K562 (cell line): Measurements from ENCODE around the gene SELENOW. TPM values are rescaled to one million over a fixed set of nuclear protein-coding genes. Genes with fewer than 3 reads are reported as not detected.

Source experiments
- ATAC-seq: fragments of 200-7000 bp; cut with Tn5 transposase; 3 replicates; pipeline ENCODE4 v1.9.1; 2020; ENCODE audit warnings: moderate library complexity
- BruUV-seq: library from RNA; stranded (reverse); fragments of 400-500 nt; replicated peaks from 2 replicates; lab custom pipeline; 2021; lab: Mats Ljungman, UMichigan
- CTCF ChIA-PET: fragments of 300-600 bp; formaldehyde crosslinking; extraction: SDS; loops from one replicate; lab custom pipeline; 2021; ENCODE audit warnings: low intra/inter-chr PET ratio; lab: Yijun Ruan, JAX
- POLR2A ChIA-PET: fragments of 300-600, 350-650 bp; sonication (Branson Sonifier 250); formaldehyde crosslinking; extraction: SDS; loops from one replicate; lab custom pipeline; 2021; ENCODE audit warnings: antibody characterized with exemption, inconsistent platforms; lab: Yijun Ruan, JAX
- DNase-seq, 4 experiments: peaks; one replicate each; pipeline versions ENCODE4 v3.0.0 to v3.0.0-alpha.2; 2011 to 2018; ENCODE audit warnings: low spot score in 3 of 4, mixed read lengths in 3 of 4; ENCODE audit errors: extremely low read depth in 1 of 4
- FAIRE-seq: peaks from 2 replicates; lab custom pipeline; 2011; peaks lifted over from hg19 to GRCh38; lab: Jason Lieb, UNC
- H2AFZ ChIP-seq: 2 replicates; pipeline ENCODE4 v1.6.0; 2011; ENCODE audit warnings: low read depth, low read length, control low read depth, inconsistent platforms
- H3K27ac ChIP-seq: fragments of 200-600 bp; 3 replicates; pipeline ENCODE4 v1.8.0; 2011; ENCODE audit warnings: low read depth, mild to moderate bottlenecking, control low read depth, inconsistent platforms, low read length, moderate library complexity, mixed read lengths; ENCODE audit errors: extremely low read depth
- H3K27me3 ChIP-seq, 2 experiments: fragments of 300-600 bp in 1 of 2; 2 replicates in 1 of 2; 3 replicates in 1 of 2; pipeline versions ENCODE4 v1.6.0 to v1.8.0; 2011; ENCODE audit warnings: inconsistent platforms in 2 of 2, low read length in 2 of 2, mild to moderate bottlenecking in 1 of 2, mixed read lengths in 1 of 2, moderate library complexity in 1 of 2; ENCODE audit not compliant: control insufficient read depth in 2 of 2, insufficient read depth in 2 of 2
- H3K36me3 ChIP-seq: fragments of 300-600 bp; 3 replicates; pipeline ENCODE4 v1.8.0; 2011; ENCODE audit warnings: mild to moderate bottlenecking, low read length, inconsistent platforms; ENCODE audit not compliant: control insufficient read depth, insufficient read depth
- H3K4me1 ChIP-seq, 2 experiments: fragments of 200-600 bp in 1 of 2; replicated peaks in 1 of 2; 2 replicates in 1 of 2; 3 replicates in 1 of 2; pipeline versions ENCODE4 v1.5.1 to v1.8.0; 2011; ENCODE audit warnings: inconsistent platforms in 2 of 2, low read length in 2 of 2, mild to moderate bottlenecking in 1 of 2, mixed read lengths in 1 of 2, moderate library complexity in 1 of 2; ENCODE audit not compliant: control insufficient read depth in 2 of 2, insufficient read depth in 2 of 2
- H3K4me2 ChIP-seq: 2 replicates; pipeline ENCODE4 v1.6.1; 2011; ENCODE audit warnings: low read length, control low read depth, inconsistent platforms, mixed read lengths; ENCODE audit not compliant: insufficient read depth
- H3K4me3 ChIP-seq: fragments of 200-600 bp; sonication (generic), shearing (Covaris generic); 2 replicates; pipeline ENCODE4 v1.5.1; 2016; ENCODE audit warnings: control low read depth, inconsistent platforms
- H3K79me2 ChIP-seq: fragments of 200-600 bp; 3 replicates; pipeline ENCODE4 v1.8.0; 2011; ENCODE audit warnings: low read length, inconsistent platforms; ENCODE audit not compliant: control insufficient read depth, insufficient read depth
- H3K9ac ChIP-seq, 2 experiments: 2 replicates each; pipeline versions ENCODE4 v1.6.0 to v1.6.1; 2011; ENCODE audit warnings: low read depth in 2 of 2, low read length in 2 of 2, control low read depth in 1 of 2, inconsistent platforms in 1 of 2, mild to moderate bottlenecking in 1 of 2, mixed read lengths in 1 of 2; ENCODE audit not compliant: insufficient read depth in 1 of 2
- H3K9me1 ChIP-seq: one replicate; pipeline ENCODE4 v1.6.0; 2011; ENCODE audit warnings: inconsistent platforms, mild to moderate bottlenecking, low read length, moderate library complexity; ENCODE audit not compliant: control insufficient read depth, insufficient read depth
- H3K9me3 ChIP-seq: replicated peaks from 2 replicates; pipeline ENCODE4 v1.5.1; 2011; ENCODE audit warnings: low read depth, low read length, inconsistent platforms; ENCODE audit not compliant: control insufficient read depth, insufficient read depth
- H4K20me1 ChIP-seq: replicated peaks from 2 replicates; pipeline ENCODE4 v1.6.1; 2011; ENCODE audit warnings: low read length, inconsistent platforms, mixed read lengths; ENCODE audit not compliant: control insufficient read depth, insufficient read depth
- ADNP ChIP-seq: fragments of 200-800 bp; sonication (Bioruptor generic); IDR thresholded peaks from 2 replicates; pipeline ENCODE4 v1.6.1; 2016; ENCODE audit warnings: missing genetic modification characterization, missing compliant biosample characterization
- BCOR ChIP-seq: fragments of 450-650 bp; IDR thresholded peaks from 2 replicates; pipeline ENCODE4 v1.6.1; 2016
- E2F5 ChIP-seq: sonication (generic); formaldehyde crosslinking; IDR thresholded peaks from 2 replicates; pipeline ENCODE4 v1.8.0; 2022; ENCODE audit warnings: mild to moderate bottlenecking, missing genetic modification reagents
- HDAC2 ChIP-seq: fragments of 450-650 bp; IDR thresholded peaks from 2 replicates; pipeline ENCODE4 v1.6.1; 2016; ENCODE audit warnings: mild to moderate bottlenecking
- KDM1A ChIP-seq, 2 experiments: fragments of 450-650 bp; IDR thresholded peaks; 2 replicates each; pipeline ENCODE4 v1.6.1; 2016; ENCODE audit warnings: mild to moderate bottlenecking in 2 of 2
- MTA1 ChIP-seq: fragments of 450-650 bp; IDR thresholded peaks from 2 replicates; pipeline ENCODE4 v1.6.1; 2017; ENCODE audit warnings: borderline replicate concordance
- MYC ChIP-seq, 2 experiments: fragments of 250-450 bp in 1 of 2; sonication (Bioruptor Pico) in 1 of 2; IDR thresholded peaks; 2 replicates each; pipeline versions ENCODE4 v1.5.1 to v1.6.1; 2012 to 2021; ENCODE audit warnings: low read depth in 2 of 2, borderline replicate concordance in 1 of 2, improper control_type of control experiment in 1 of 2, low read length in 1 of 2, mild to moderate bottlenecking in 1 of 2, moderate library complexity in 1 of 2
- RBM25 ChIP-seq: fragments of 200-400 bp; formaldehyde crosslinking; IDR thresholded peaks from 2 replicates; pipeline ENCODE4 v1.6.1; 2018; ENCODE audit warnings: low read length, low read depth, moderate library complexity; ENCODE audit not compliant: severe bottlenecking
- RCOR1 ChIP-seq, 2 experiments: IDR thresholded peaks; 2 replicates each; pipeline ENCODE4 v1.6.1; 2012; ENCODE audit warnings: low read depth in 2 of 2, low read length in 2 of 2, borderline replicate concordance in 1 of 2, improper control_type of control experiment in 1 of 2
- SMARCA5 ChIP-seq: fragments of 450-650 bp; IDR thresholded peaks from 2 replicates; pipeline ENCODE4 v1.6.1; 2016
- ZFP36 ChIP-seq: fragments of 150-350 bp; IDR thresholded peaks from 2 replicates; pipeline ENCODE4 v1.6.1; 2018; ENCODE audit warnings: low read length, low read depth; ENCODE audit not compliant: partially characterized antibody
- ZKSCAN1 ChIP-seq: fragments of 150-350 bp; IDR thresholded peaks from 2 replicates; pipeline ENCODE4 v1.6.1; 2016; ENCODE audit warnings: low read depth, low read length
- ZNF3 ChIP-seq: fragments of 250-450 bp; sonication (Bioruptor Pico); IDR thresholded peaks from 2 replicates; pipeline ENCODE4 v1.5.0; 2021; ENCODE audit warnings: mild to moderate bottlenecking, moderate library complexity
- WGBS: fragments of 100-300 bp; shearing (Covaris generic); methylation state at CpG from one replicate; pipeline ENCODE4 v1.1.6; 2016; ENCODE audit warnings: low coverage, mixed read lengths; ENCODE audit not compliant: insufficient coverage; ENCODE audit errors: missing lambda C conversion rate; 5-methylcytosine and 5-hydroxymethylcytosine counted together
- in situ Hi-C: fragments of 300-500 bp; cut with MboI; formaldehyde crosslinking; loops from 4 replicates; pipeline ENCODE4 v1.15.0; 2018; ENCODE audit warnings: inconsistent platforms, mixed read lengths
- intact Hi-C: fragments of 100-400 bp; cut with micrococcal nuclease; formaldehyde crosslinking; loops from 2 replicates; pipeline ENCODE4 v1.14.2; 2022
- polyA plus RNA-seq, 8 experiments: library from polyadenylated mRNA; depleted of rRNA in 4 of 8; stranded (reverse) in 5 of 8; unstranded in 3 of 8; fragments of >200 nt; fragmentation: Nextera tagmentation in 2 of 8; fragmentation: Illumina TruSeq in 1 of 8; extraction: Ambion mirVana in 2 of 8; extraction: Trizol in 1 of 8; gene quantifications; 2 replicates each; pipeline versions ENCODE4 v1.2.1 to v1.2.3, GENCODE V29; 2011 to 2014; ENCODE audit warnings: inconsistent platforms in 1 of 8, missing spikeins in 1 of 8
- total RNA-seq, 7 experiments: library from RNA; depleted of rRNA in 6 of 7; stranded (reverse); fragments of >200 nt in 6 of 7; fragmentation: Illumina TruSeq in 2 of 7; extraction: Trizol in 2 of 7; gene quantifications; 2 replicates each; pipeline versions ENCODE4 v1.2.1 to v1.2.3, GENCODE V29; 2011 to 2021; ENCODE audit warnings: low replicate concordance in 1 of 7

The SELENOW gene
- total and polyA plus RNA-seq, 9 of the 15 experiments (the other 6 are each of a cell fraction or from before 2014, with no cell fraction given): 91.9 to 279 (median 156) TPM

- Histone ChIP-seq H3K4me1 (peaks cover 0 to 20% of the 10 kb centered on the region in 2 experiments; a peak in 2 of 5 replicates), H3K27me3 (no peaks in the 10 kb centered on the region), H2AFZ (no peak overlapping the region), H3K4me3 (no peak overlapping the region), H3K9me3 (no peaks in the 10 kb centered on the region), H3K27ac (no peak overlapping the region), H4K20me1 (no peaks in the 10 kb centered on the region; the same call in 1 of the 2 replicates), H3K4me2 (no peak overlapping the region), H3K79me2 (no peaks in the 10 kb centered on the region), H3K9me1 (no peaks in the 10 kb centered on the region), H3K9ac (peak overlapping the region in 1 of 2 experiments; percentile 19; a peak in 1 of 4 replicates), H3K36me3 (peaks cover 16% of the 10 kb centered on the region; the same call in 2 of the 3 replicates)
- 51% methylated on average over 18 of the region's 18 CpGs for WGBS
- TF ChIP-seq SMARCA5 (peak; percentile 87), ADNP (tag) (peak; percentile 58; the same call in 1 of the 2 replicates), ZFP36 (peak; percentile 91), E2F5 (CRISPR knock-in tag) (no peak), MTA1 (no peak), ZKSCAN1 (no peak), RBM25 (peak; percentile 94), RCOR1 (IDR thresholded peaks at IDR 0.05; ENCODE audit: borderline replicate concordance in 1 of 2, low read depth in 2 of 2, low read length in 2 of 2) (peak in 1 of 2 experiments; percentile 64; a peak in 1 of 4 replicates), MYC (IDR thresholded peaks at IDR 0.05; ENCODE audit: low read depth, low read length) (0 out of 2 replicates have a peak, but pooled peaks have one; percentile 18), MYC (CRISPR knock-in tag; IDR thresholded peaks at IDR 0.05; ENCODE audit: borderline replicate concordance, low read depth) (no peak), KDM1A (IDR thresholded peaks at IDR 0.05) (peak; percentile 78 to 82), HDAC2 (peak; percentile 43; the same call in 1 of the 2 replicates), BCOR (peak; percentile 97), ZNF3 (no peak)
- DNase-seq (no peak), FAIRE-seq (no peak), ATAC-seq (no peak)
- ChIA-PET CTCF (no interaction called here), POLR2A (interaction anchor here (0.7 to 1.4 kb wide), 2 partner anchors 15 to 106 kb away, joined by 3 to 5 read pairs; partner anchors contain the start of gene SELENOW)
- intact Hi-C loops (no loop called here), in situ Hi-C loops (no loop called here)
- BruUV-seq: no TSS peak
These were observed 15.7 kb upstream of the SELENOW start for GRCh38 chr19:47762615-47763308.
